ENCODE results near the gene LSS. TPM values are rescaled to one million over a fixed set of nuclear protein-coding genes. Genes with fewer than 3 reads are reported as not detected.

Gene LSS
- total and polyA plus RNA-seq, 10 of the 15 experiments (the other 5 are each of a cell fraction or from before 2014, with no cell fraction given) = 2.9 to 82.4 (median 27.5) TPM

GRCh38 chr21:46264046-46264689, 35.6 kb upstream of the LSS start (continued):
- no peak for TF ChIP-seq CUX1 (IDR thresholded peaks at IDR 0.05; ENCODE audit: insufficient replicate concordance, low read depth, low read length)
- no peak for TF ChIP-seq BRCA1 (IDR thresholded peaks at IDR 0.05; ENCODE audit: low read depth, low read length)
- no peak for TF ChIP-seq RELB (IDR thresholded peaks at IDR 0.05; ENCODE audit: low read depth)
- no peak for TF ChIP-seq MEF2A (IDR thresholded peaks at IDR 0.05; ENCODE audit: insufficient read depth, low read depth, low read length)
- no peak for TF ChIP-seq RAD51 (IDR thresholded peaks at IDR 0.05)
- TF ChIP-seq SRF (IDR thresholded peaks at IDR 0.05; ENCODE audit: low read depth in 2 of 2, low read length in 2 of 2) = no peak
- TF ChIP-seq ZSCAN29 (IDR thresholded peaks at IDR 0.05) = no peak
- no peak for TF ChIP-seq PRDM15 (CRISPR knock-in tag; IDR thresholded peaks at IDR 0.05)
- no peak for TF ChIP-seq BHLHE40 (IDR thresholded peaks at IDR 0.05; ENCODE audit: borderline replicate concordance in 1 of 2, low read depth in 2 of 2, low read length in 1 of 2)
- no peak for TF ChIP-seq REST (IDR thresholded peaks at IDR 0.05; ENCODE audit: low read depth, low read length)

Measured in GM12878 (cell line).